Body of pancreas (tissue), 4 donors: ENCODE measurements around the gene HOXA9.

ENCODE experiments used
- POLR2A ChIP-seq, 3 donors: fragments of 450-650 bp; IDR thresholded peaks; one replicate each; pipeline ENCODE4 v1.6.1; 2016; ENCODE audit warnings: antibody characterized with exemption in 3 of 3, mild to moderate bottlenecking in 2 of 3
- TF ChIP-seq, protein P1 (sequence below), 7 experiments: fragments of 450-650 bp in 4 of 7; fragments of 200-600 bp in 3 of 7; sonication (generic) in 3 of 7; IDR thresholded peaks; one replicate each; pipeline ENCODE4 v1.5.1; 2016 to 2019; ENCODE audit warnings: antibody characterized with exemption in 7 of 7

DNA sequence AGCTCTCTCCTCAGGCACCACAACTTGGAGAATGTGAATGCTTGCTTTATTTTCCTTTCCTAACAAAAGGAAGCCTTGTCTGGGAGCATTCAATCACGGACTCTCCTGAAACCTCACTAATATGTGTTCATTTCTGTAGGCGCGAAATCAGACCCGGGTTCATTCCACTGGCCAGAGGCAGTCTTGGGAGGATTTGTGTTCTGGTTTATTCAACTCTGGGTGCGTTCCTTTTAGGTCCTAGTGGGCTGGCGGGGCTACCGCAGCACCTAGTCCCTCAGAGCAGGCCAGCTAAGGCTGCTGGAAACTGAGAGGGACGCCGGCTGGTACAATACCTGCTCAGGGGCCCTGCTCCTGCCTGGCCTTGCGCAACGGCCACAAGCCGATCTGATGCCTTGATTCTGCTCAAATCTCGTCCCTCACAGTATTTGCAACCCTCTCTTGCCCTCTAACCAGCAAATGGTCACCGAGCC, 42.3 kb downstream of the HOXA9 start:
- TF ChIP-seq, protein P1, sequence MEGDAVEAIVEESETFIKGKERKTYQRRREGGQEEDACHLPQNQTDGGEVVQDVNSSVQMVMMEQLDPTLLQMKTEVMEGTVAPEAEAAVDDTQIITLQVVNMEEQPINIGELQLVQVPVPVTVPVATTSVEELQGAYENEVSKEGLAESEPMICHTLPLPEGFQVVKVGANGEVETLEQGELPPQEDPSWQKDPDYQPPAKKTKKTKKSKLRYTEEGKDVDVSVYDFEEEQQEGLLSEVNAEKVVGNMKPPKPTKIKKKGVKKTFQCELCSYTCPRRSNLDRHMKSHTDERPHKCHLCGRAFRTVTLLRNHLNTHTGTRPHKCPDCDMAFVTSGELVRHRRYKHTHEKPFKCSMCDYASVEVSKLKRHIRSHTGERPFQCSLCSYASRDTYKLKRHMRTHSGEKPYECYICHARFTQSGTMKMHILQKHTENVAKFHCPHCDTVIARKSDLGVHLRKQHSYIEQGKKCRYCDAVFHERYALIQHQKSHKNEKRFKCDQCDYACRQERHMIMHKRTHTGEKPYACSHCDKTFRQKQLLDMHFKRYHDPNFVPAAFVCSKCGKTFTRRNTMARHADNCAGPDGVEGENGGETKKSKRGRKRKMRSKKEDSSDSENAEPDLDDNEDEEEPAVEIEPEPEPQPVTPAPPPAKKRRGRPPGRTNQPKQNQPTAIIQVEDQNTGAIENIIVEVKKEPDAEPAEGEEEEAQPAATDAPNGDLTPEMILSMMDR (IDR thresholded peaks at IDR 0.05), result no peak
- TF ChIP-seq POLR2A (IDR thresholded peaks at IDR 0.05), result no peak
